ENCODE data around the gene ARFIP1.

ARFIP1 gene

DNA sequence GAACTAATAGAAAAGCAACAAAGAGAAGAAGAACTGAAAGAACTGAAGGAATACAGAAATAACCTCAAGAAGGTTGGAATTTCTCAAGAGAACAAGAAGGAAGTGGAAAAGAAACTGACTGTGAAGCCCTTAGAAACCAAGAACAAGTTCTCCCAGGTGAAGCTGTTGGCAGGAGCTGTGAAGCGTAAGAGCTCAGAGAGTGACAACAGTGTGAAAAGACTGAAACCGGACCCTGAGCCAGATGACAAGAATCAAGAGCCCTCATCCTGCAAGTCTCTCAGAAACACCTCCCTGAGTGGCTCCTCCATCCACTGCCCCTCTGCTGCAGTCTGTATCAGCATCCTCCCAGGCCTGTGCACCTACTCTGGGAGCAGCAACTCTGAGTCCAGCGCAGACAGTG is 148.0 kb downstream of the ARFIP1 start:
- TF ChIP-seq, protein P1, sequence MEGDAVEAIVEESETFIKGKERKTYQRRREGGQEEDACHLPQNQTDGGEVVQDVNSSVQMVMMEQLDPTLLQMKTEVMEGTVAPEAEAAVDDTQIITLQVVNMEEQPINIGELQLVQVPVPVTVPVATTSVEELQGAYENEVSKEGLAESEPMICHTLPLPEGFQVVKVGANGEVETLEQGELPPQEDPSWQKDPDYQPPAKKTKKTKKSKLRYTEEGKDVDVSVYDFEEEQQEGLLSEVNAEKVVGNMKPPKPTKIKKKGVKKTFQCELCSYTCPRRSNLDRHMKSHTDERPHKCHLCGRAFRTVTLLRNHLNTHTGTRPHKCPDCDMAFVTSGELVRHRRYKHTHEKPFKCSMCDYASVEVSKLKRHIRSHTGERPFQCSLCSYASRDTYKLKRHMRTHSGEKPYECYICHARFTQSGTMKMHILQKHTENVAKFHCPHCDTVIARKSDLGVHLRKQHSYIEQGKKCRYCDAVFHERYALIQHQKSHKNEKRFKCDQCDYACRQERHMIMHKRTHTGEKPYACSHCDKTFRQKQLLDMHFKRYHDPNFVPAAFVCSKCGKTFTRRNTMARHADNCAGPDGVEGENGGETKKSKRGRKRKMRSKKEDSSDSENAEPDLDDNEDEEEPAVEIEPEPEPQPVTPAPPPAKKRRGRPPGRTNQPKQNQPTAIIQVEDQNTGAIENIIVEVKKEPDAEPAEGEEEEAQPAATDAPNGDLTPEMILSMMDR (IDR thresholded peaks at IDR 0.05; ENCODE audit: insufficient read depth, low read length, poor library complexity, severe bottlenecking) = no peak
- TF ChIP-seq EZH2phosphoT487 (conservative IDR thresholded peaks at IDR 0.05; ENCODE audit: low read length) = no peak
- H3K4me2 ChIP-seq (ENCODE audit: low read depth, low read length, poor library complexity, severe bottlenecking) = no peak overlapping the region

DNA sequence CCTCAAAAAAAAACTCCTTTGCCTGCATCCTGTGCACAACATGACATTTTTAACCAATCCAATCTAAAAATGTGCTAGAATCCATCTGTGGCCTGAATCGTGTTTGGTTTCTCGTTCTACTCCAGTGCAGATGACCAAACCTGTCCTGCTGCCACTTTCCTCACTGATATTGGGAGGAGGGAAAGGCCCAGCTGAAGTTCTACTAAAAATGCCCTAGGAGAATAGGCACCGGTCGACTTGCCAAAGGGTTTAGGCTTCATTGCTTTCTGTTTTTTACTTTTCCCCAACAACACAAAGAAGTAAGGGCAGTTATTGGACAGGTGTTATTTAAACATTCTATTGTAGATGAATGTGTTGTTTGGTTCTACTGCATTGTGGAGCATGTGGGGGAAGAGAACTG is 148.5 kb downstream of the ARFIP1 start:
- H3F3A ChIP-seq (ENCODE audit: insufficient read depth) = no peaks in the 10 kb centered on the region
- no peak for TF ChIP-seq EZH2phosphoT487 (conservative IDR thresholded peaks at IDR 0.05; ENCODE audit: low read length)
- no peaks in the 10 kb centered on the region for H4K20me1 ChIP-seq (ENCODE audit: low read depth, low read length)
- no peak overlapping the region for H3K9ac ChIP-seq (ENCODE audit: low read length)
- H3K4me3 ChIP-seq (ENCODE audit: insufficient read depth, low read length, poor library complexity, severe bottlenecking) = no peak overlapping the region
- no peak overlapping the region for H3K4me2 ChIP-seq (ENCODE audit: low read depth, low read length, poor library complexity, severe bottlenecking)
- H3K36me3 ChIP-seq (ENCODE audit: low read length) = no peaks in the 10 kb centered on the region
- no peak overlapping the region for H3K27ac ChIP-seq (ENCODE audit: low read depth, low read length)
- H3K9me2 ChIP-seq (replicated peaks; ENCODE audit: insufficient read depth, low read length) = no peaks in the 10 kb centered on the region
- H3K79me2 ChIP-seq (ENCODE audit: insufficient read depth, low read length) = no peaks in the 10 kb centered on the region
- no peaks in the 10 kb centered on the region for H3K27me3 ChIP-seq (ENCODE audit: low read length)
- H3K9me3 ChIP-seq (ENCODE audit: insufficient read depth, low read length) = no peaks in the 10 kb centered on the region
- no peak overlapping the region for H2AFZ ChIP-seq (ENCODE audit: low read depth, low read length, severe bottlenecking)

More for the DNA sequence above, 148.0 kb downstream of the ARFIP1 start:
- H3K79me2 ChIP-seq (ENCODE audit: insufficient read depth, low read length) = no peaks in the 10 kb centered on the region
- no peaks in the 10 kb centered on the region for H4K20me1 ChIP-seq (ENCODE audit: low read depth, low read length)
- no peak overlapping the region for H3K4me3 ChIP-seq (ENCODE audit: insufficient read depth, low read length, poor library complexity, severe bottlenecking)
- no peak overlapping the region for H3K27ac ChIP-seq (ENCODE audit: low read depth, low read length)
- no peak overlapping the region for H3K9ac ChIP-seq (ENCODE audit: low read length)
- H3K9me2 ChIP-seq (replicated peaks; ENCODE audit: insufficient read depth, low read length) = no peaks in the 10 kb centered on the region
- H3K27me3 ChIP-seq (ENCODE audit: low read length) = no peaks in the 10 kb centered on the region
- no peak overlapping the region for H2AFZ ChIP-seq (ENCODE audit: low read depth, low read length, severe bottlenecking)
- H3K9me3 ChIP-seq (ENCODE audit: insufficient read depth, low read length) = no peaks in the 10 kb centered on the region
- no peaks in the 10 kb centered on the region for H3F3A ChIP-seq (ENCODE audit: insufficient read depth)
- no peaks in the 10 kb centered on the region for H3K36me3 ChIP-seq (ENCODE audit: low read length)

DNA sequence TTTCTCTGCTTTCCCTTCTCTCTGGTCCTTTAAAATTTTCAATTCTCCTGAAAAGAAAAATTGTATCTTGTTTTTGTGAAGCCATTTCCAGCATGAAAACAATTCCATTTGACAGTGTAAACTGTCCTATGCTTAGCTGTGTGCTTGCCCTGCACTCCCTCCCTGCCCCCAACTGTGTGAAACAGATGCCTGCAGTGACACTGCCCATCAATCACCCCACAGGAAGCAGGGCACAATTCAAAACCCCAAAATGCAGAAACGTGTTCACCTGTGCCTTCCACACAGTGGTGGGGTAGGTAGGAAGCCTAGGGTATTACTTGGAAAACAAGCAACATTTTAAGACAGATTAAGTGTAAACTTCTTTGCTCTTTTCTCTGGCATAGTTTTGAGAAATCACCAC is 150.1 kb downstream of the ARFIP1 start:
- Histone ChIP-seq H3K36me3 (ENCODE audit: low read length) (no peaks in the 10 kb centered on the region), H3K9ac (ENCODE audit: low read length) (no peak overlapping the region), H3K4me2 (ENCODE audit: low read depth, low read length, poor library complexity, severe bottlenecking) (no peak overlapping the region), H2AFZ (ENCODE audit: low read depth, low read length, severe bottlenecking) (no peak overlapping the region), H3K27me3 (ENCODE audit: low read length) (no peaks in the 10 kb centered on the region), H3K79me2 (ENCODE audit: insufficient read depth, low read length) (no peaks in the 10 kb centered on the region), H4K20me1 (ENCODE audit: low read depth, low read length) (no peaks in the 10 kb centered on the region), H3K9me3 (ENCODE audit: insufficient read depth, low read length) (no peaks in the 10 kb centered on the region), H3K9me2 (replicated peaks; ENCODE audit: insufficient read depth, low read length) (no peaks in the 10 kb centered on the region), H3K4me3 (ENCODE audit: insufficient read depth, low read length, poor library complexity, severe bottlenecking) (no peak overlapping the region), H3F3A (ENCODE audit: insufficient read depth) (no peaks in the 10 kb centered on the region), H3K27ac (ENCODE audit: low read depth, low read length) (no peak overlapping the region)
- no peak for TF ChIP-seq EZH2phosphoT487 (conservative IDR thresholded peaks at IDR 0.05; ENCODE audit: low read length)
- TF ChIP-seq, protein P1 (IDR thresholded peaks at IDR 0.05; ENCODE audit: insufficient read depth, low read length, poor library complexity, severe bottlenecking) = no peak

DNA sequence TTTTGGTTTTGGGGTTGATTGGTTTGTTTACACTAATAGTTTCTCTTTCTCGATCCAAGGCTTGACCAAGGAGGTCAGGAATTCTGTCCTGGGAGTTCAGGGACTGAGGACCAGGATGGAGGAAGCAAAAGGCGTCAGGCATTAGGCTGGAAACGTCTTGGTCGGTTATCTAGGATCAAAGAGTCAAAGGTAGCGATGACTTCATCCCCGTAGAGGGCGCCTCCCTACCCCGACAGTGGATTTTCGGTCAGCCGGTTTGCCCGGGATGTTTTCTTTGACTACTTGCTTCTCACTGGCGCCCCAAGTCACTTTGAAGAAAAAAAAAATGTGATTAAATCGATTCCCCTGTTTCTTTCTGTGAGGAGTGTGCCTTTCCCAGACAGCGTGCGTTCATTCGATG is 155.4 kb downstream of the ARFIP1 start:
- no peaks in the 10 kb centered on the region for H3F3A ChIP-seq (ENCODE audit: insufficient read depth)
- no peaks in the 10 kb centered on the region; the same call in 1 of the 2 replicates for H4K20me1 ChIP-seq (ENCODE audit: low read depth, low read length)
- H2AFZ ChIP-seq (ENCODE audit: low read depth, low read length, severe bottlenecking) = no peak overlapping the region
- TF ChIP-seq, protein P1 (IDR thresholded peaks at IDR 0.05; ENCODE audit: insufficient read depth, low read length, poor library complexity, severe bottlenecking) = no peak
- no peak for TF ChIP-seq EZH2phosphoT487 (conservative IDR thresholded peaks at IDR 0.05; ENCODE audit: low read length)
- no peaks in the 10 kb centered on the region for H3K79me2 ChIP-seq (ENCODE audit: insufficient read depth, low read length)
- H3K9me2 ChIP-seq (replicated peaks; ENCODE audit: insufficient read depth, low read length) = no peaks in the 10 kb centered on the region
- peak overlapping the region; percentile 89 for H3K4me2 ChIP-seq (ENCODE audit: low read depth, low read length, poor library complexity, severe bottlenecking)
- H3K27me3 ChIP-seq (ENCODE audit: low read length) = no peaks in the 10 kb centered on the region
- no peaks in the 10 kb centered on the region for H3K9me3 ChIP-seq (ENCODE audit: insufficient read depth, low read length)
- no peak overlapping the region for H3K4me3 ChIP-seq (ENCODE audit: insufficient read depth, low read length, poor library complexity, severe bottlenecking)
- no peaks in the 10 kb centered on the region for H3K36me3 ChIP-seq (ENCODE audit: low read length)
- no peak overlapping the region for H3K27ac ChIP-seq (ENCODE audit: low read depth, low read length)
- H3K9ac ChIP-seq (ENCODE audit: low read length) = no peak overlapping the region

Measured in SU-DHL-6 (cell line).